CD4-positive, alpha-beta T cell (primary cell): Measurements from ENCODE around the gene TMEM72. TPM values are rescaled to one million over a fixed set of nuclear protein-coding genes. Genes with fewer than 3 reads are reported as not detected.

ENCODE experiments used
- ATAC-seq: fragments of 200-7000 bp; cut with Tn5 transposase; one replicate; pipeline ENCODE4 v1.10.0; 2022; ENCODE audit warnings: mild to moderate bottlenecking; ENCODE audit not compliant: poor library complexity
- CTCF ChIA-PET: fragments of 350-600 bp; sonication (Branson Sonifier 250); formaldehyde crosslinking; loops from one replicate; lab custom pipeline; 2021; ENCODE audit warnings: antibody characterized with exemption, inconsistent platforms; lab: Charles Lee
- POLR2A ChIA-PET: fragments of 350-600 bp; sonication (Branson Sonifier 250); formaldehyde crosslinking; loops from one replicate; lab custom pipeline; 2021; ENCODE audit warnings: antibody characterized with exemption, inconsistent platforms; lab: Charles Lee
- DNase-seq, 14 experiments: peaks; one replicate each; pipeline ENCODE4 v3.0.0-alpha.2; 2013 to 2020; ENCODE audit warnings: mixed read lengths in 2 of 14
- H3K27ac ChIP-seq, 2 donors: one replicate each; pipeline versions ENCODE4 v1.5.1 to v1.7.0; 2013; ENCODE audit warnings: low read length in 2 of 2, low read depth in 1 of 2, mild to moderate bottlenecking in 1 of 2
- H3K27me3 ChIP-seq, 2 experiments: 1 replicate in 1 of 2; 2 replicates in 1 of 2; pipeline versions ENCODE4 v1.6.1 to v1.7.0; 2013; ENCODE audit warnings: low read length in 2 of 2, control low read depth in 1 of 2, mild to moderate bottlenecking in 1 of 2, moderate library complexity in 1 of 2; ENCODE audit not compliant: insufficient read depth in 2 of 2, control insufficient read depth in 1 of 2
- H3K36me3 ChIP-seq: one replicate; pipeline ENCODE4 v1.6.1; 2013; ENCODE audit warnings: low read length, control low read depth; ENCODE audit not compliant: insufficient read depth
- H3K4me1 ChIP-seq: one replicate; pipeline ENCODE4 v1.6.1; 2013; ENCODE audit warnings: low read length, control low read depth; ENCODE audit not compliant: insufficient read depth
- H3K4me3 ChIP-seq: one replicate; pipeline ENCODE4 v1.5.1; 2013; ENCODE audit warnings: mild to moderate bottlenecking, low read length, moderate library complexity
- H3K9me3 ChIP-seq, 2 experiments: 1 replicate in 1 of 2; 2 replicates in 1 of 2; pipeline versions ENCODE4 v1.6.1 to v1.7.0; 2013; ENCODE audit warnings: low read length in 2 of 2, mild to moderate bottlenecking in 2 of 2, control low read depth in 1 of 2, moderate library complexity in 1 of 2; ENCODE audit not compliant: control insufficient read depth in 1 of 2, insufficient read depth in 1 of 2
- H3K27ac Mint-ChIP-seq: one replicate; pipeline ENCODE4 v1.8.0; 2020; ENCODE audit warnings: mixed read lengths
- H3K27me3 Mint-ChIP-seq: one replicate; pipeline ENCODE4 v1.8.0; 2021; ENCODE audit warnings: mixed read lengths
- H3K36me3 Mint-ChIP-seq: one replicate; pipeline ENCODE4 v1.8.0; 2021; ENCODE audit warnings: low read depth, mixed read lengths
- H3K4me1 Mint-ChIP-seq: one replicate; pipeline ENCODE4 v1.8.0; 2021; ENCODE audit warnings: low read depth, mixed read lengths
- H3K4me3 Mint-ChIP-seq: one replicate; pipeline ENCODE4 v1.8.0; 2020; ENCODE audit warnings: mild to moderate bottlenecking, mixed read lengths
- H3K9me3 Mint-ChIP-seq: one replicate; pipeline ENCODE4 v1.8.0; 2020; ENCODE audit warnings: mixed read lengths
- intact Hi-C, 2 experiments: fragments of 100-400 bp; cut with DNase I in 1 of 2; cut with micrococcal nuclease in 1 of 2; formaldehyde crosslinking; loops; one replicate each; pipeline versions ENCODE4 v1.15.1 to v1.9.0; 2023 to 2025; cut with DNase I, micrococcal nuclease
- total RNA-seq, 174 experiments: library from RNA in 2 of 174; stranded (reverse) in 2 of 174; gene quantifications; one replicate each; pipeline ENCODE4 v1.2.3 and lab custom pipeline; 2021 to 2026
- TF ChIP-seq, protein P1 (sequence below): fragments of 200-600 bp; IDR thresholded peaks from one replicate; pipeline ENCODE4 v1.8.0; 2022; ENCODE audit warnings: antibody characterized with exemption, mild to moderate bottlenecking

TMEM72 gene
- total RNA-seq, 2 experiments from 2014 or later, result not detected

- no peaks in the 10 kb centered on the region for H3K4me1 Mint-ChIP-seq
Measured at GRCh38 chr10:44891721-44892120, 19.4 kb upstream of the TMEM72 start.

DNA sequence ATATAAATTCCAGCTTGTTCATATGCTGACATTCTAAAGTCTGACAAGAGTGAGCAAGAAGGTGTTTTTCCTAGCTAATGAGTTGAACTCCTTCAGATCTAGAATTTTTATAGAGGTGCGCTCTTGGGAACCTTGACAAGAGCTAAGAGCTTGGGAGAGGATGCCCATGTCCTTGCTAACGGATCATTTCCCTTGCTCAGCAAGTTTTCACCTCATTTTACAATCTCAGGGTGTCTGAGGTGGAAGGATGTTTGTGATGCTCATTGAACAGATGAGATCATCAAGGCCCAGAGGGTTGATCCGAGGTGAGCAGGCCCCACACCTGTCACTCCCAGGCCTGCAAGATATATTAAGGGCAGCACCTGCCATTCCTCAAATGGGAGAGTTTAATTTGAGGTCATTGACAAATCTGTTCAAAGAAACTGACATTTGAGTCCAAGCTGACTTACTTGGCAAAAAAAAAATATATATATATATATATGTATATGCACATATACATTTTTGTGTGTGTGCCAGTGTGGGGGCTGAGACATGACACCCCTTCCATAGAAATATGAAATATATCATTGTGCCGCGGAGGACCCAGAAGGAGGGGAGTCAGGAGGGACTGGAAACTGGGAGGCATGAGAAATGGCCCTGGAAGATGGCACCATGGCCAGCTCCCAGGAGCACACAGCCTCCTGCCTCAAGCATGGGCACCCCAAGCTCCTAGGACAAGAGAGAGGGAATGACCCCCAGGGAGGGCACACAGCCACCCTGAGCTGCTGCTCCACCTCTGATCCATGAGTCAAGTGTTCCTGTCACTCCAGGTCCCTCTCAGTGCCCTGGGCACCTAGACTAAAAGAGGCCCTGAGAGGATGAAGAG, 17.3 kb upstream of the TMEM72 start:
- no peak overlapping the region for H3K4me3 Mint-ChIP-seq
- no peaks in the 10 kb centered on the region for H3K27me3 Mint-ChIP-seq
- H3K27ac ChIP-seq, result no peak overlapping the region
- ChIA-PET POLR2A (no interaction called here), CTCF (no interaction called here)
- no peaks in the 10 kb centered on the region for H3K9me3 Mint-ChIP-seq
- H3K36me3 Mint-ChIP-seq, result no peaks in the 10 kb centered on the region
- no peaks in the 10 kb centered on the region for H3K4me1 Mint-ChIP-seq
- TF ChIP-seq, protein P1, sequence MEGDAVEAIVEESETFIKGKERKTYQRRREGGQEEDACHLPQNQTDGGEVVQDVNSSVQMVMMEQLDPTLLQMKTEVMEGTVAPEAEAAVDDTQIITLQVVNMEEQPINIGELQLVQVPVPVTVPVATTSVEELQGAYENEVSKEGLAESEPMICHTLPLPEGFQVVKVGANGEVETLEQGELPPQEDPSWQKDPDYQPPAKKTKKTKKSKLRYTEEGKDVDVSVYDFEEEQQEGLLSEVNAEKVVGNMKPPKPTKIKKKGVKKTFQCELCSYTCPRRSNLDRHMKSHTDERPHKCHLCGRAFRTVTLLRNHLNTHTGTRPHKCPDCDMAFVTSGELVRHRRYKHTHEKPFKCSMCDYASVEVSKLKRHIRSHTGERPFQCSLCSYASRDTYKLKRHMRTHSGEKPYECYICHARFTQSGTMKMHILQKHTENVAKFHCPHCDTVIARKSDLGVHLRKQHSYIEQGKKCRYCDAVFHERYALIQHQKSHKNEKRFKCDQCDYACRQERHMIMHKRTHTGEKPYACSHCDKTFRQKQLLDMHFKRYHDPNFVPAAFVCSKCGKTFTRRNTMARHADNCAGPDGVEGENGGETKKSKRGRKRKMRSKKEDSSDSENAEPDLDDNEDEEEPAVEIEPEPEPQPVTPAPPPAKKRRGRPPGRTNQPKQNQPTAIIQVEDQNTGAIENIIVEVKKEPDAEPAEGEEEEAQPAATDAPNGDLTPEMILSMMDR, result no peak
- ATAC-seq, result no peak
- H3K9me3 ChIP-seq, result no peaks in the 10 kb centered on the region
- no peak for DNase-seq
- intact Hi-C loops, result no loop called here
- H3K27ac Mint-ChIP-seq, result no peak overlapping the region
- no peaks in the 10 kb centered on the region for H3K4me1 ChIP-seq
- H3K4me3 ChIP-seq, result no peak overlapping the region
- no peaks in the 10 kb centered on the region for H3K36me3 ChIP-seq
- H3K27me3 ChIP-seq, result no peaks in the 10 kb centered on the region

More at GRCh38 chr10:44891721-44892120, 19.4 kb upstream of the TMEM72 start:
- CTCF ChIA-PET, result no interaction called here
- no peaks in the 10 kb centered on the region for H3K36me3 ChIP-seq
- intact Hi-C loops, result no loop called here
- no peak overlapping the region for H3K4me3 ChIP-seq
- H3K27me3 ChIP-seq, result no peaks in the 10 kb centered on the region
- no peak overlapping the region for H3K27ac ChIP-seq
- POLR2A ChIA-PET, result no interaction called here
- ATAC-seq, result no peak
- no peak for DNase-seq
- Mint-ChIP-seq H3K36me3 (no peaks in the 10 kb centered on the region), H3K27me3 (no peaks in the 10 kb centered on the region), H3K27ac (no peak overlapping the region), H3K9me3 (no peaks in the 10 kb centered on the region), H3K4me3 (no peak overlapping the region)
- H3K4me1 ChIP-seq, result no peaks in the 10 kb centered on the region
- TF ChIP-seq, protein P1, result no peak
- H3K9me3 ChIP-seq, result no peaks in the 10 kb centered on the region

GRCh38 chr10:44894691-44895090, 16.4 kb upstream of the TMEM72 start:
- no peaks in the 10 kb centered on the region for H3K27me3 ChIP-seq
- H3K4me3 Mint-ChIP-seq, result no peak overlapping the region
- no peak overlapping the region for H3K27ac ChIP-seq
- no peaks in the 10 kb centered on the region for H3K36me3 Mint-ChIP-seq
- H3K9me3 Mint-ChIP-seq, result no peaks in the 10 kb centered on the region
- no peaks in the 10 kb centered on the region for H3K4me1 Mint-ChIP-seq
- POLR2A ChIA-PET, result no interaction called here
- H3K4me1 ChIP-seq, result no peaks in the 10 kb centered on the region
- DNase-seq (no peak), ATAC-seq (no peak)
- H3K4me3 ChIP-seq, result no peak overlapping the region
- TF ChIP-seq, protein P1, result no peak
- no peak overlapping the region for H3K27ac Mint-ChIP-seq
- no peaks in the 10 kb centered on the region for H3K9me3 ChIP-seq
- H3K27me3 Mint-ChIP-seq, result no peaks in the 10 kb centered on the region
- H3K36me3 ChIP-seq, result no peaks in the 10 kb centered on the region
- CTCF ChIA-PET, result no interaction called here
- intact Hi-C loops, result no loop called here
